Neural progenitor cell (in vitro differentiated cells): ENCODE measurements around the gene KCNH2.

Source experiments
- CTCF ChIP-seq: fragments of 200-600 bp; sonication (generic); IDR thresholded peaks from 2 replicates; pipeline ENCODE4 v1.5.1; 2017; ENCODE audit warnings: antibody characterized with exemption, mild to moderate bottlenecking
- EZH2 ChIP-seq: fragments of 200-600 bp; sonication (generic); IDR thresholded peaks from 2 replicates; pipeline ENCODE4 v1.6.1; 2017; ENCODE audit warnings: antibody characterized with exemption, mild to moderate bottlenecking, moderate library complexity
- EZH2phosphoT487 ChIP-seq: fragments of 200-600 bp; sonication (generic); IDR thresholded peaks from 2 replicates; pipeline ENCODE4 v1.6.1; 2017; ENCODE audit warnings: antibody characterized with exemption

DNA sequence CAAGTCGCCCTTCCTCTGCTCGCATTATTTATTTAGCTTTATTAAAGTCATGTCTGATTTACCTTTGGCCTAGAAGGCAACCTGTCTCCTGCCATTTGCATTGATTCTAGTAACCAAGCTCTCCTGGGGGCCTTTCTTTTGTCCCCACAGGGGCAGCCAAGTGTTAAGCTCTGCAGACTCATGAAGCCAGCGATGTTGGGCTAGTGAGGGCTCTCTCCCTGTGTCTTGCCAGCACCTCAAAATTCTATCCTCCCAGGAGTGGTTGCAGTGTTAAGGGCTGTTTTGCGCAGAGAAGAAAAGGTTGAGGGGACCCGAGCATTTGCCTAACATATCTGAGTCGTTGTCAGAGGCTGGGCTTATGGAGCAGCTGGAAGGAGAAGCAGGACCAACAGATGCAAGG lies 63.9 kb downstream of the KCNH2 start:
- TF ChIP-seq EZH2 (no peak), CTCF (no peak), EZH2phosphoT487 (no peak)
